ENCODE results near the gene ATP9B.

- TF ChIP-seq TAF1 (IDR thresholded peaks at IDR 0.05; ENCODE audit: borderline replicate concordance, insufficient read depth, low read length) (no peak), REST (IDR thresholded peaks at IDR 0.05; ENCODE audit: insufficient read depth in 1 of 2, low read depth in 2 of 2, low read length in 2 of 2) (no peak)
Observed at GRCh38 chr18:79361766-79362522, 292.8 kb downstream of the ATP9B start.
